Measurements from ENCODE around the gene CCT8. TPM values are rescaled to one million over a fixed set of nuclear protein-coding genes. Genes with fewer than 3 reads are reported as not detected.

The CCT8 gene
- total and polyA plus RNA-seq, 9 of the 15 experiments (the other 6 are each of a cell fraction or from before 2014, with no cell fraction given) = 451 to 1,153 (median 677) TPM

GRCh38 chr21:29073222-29074006 is at the start of gene CCT8 (continued):
- 0 out of 4 replicates have a peak, but pooled peaks of 1 of the 2 experiments have one; percentile 64 for TF ChIP-seq ZNF639 (CRISPR knock-in tag; conservative IDR thresholded peaks at IDR 0.05 in 1 of 2, IDR thresholded peaks at IDR 0.05 in 1 of 2)
- TF ChIP-seq HNRNPLL (IDR thresholded peaks at IDR 0.05; ENCODE audit: low read depth, low read length, poor library complexity, severe bottlenecking) = peak; percentile 85
- TF ChIP-seq SRSF3 (IDR thresholded peaks at IDR 0.05; ENCODE audit: insufficient read depth, low read length) = peak; percentile 97; the same call in 1 of the 2 replicates
- 0 out of 2 replicates have a peak, but pooled peaks have one; percentile 54 for TF ChIP-seq ZNF830 (CRISPR knock-in tag; IDR thresholded peaks at IDR 0.05)
- TF ChIP-seq ZFP36 (IDR thresholded peaks at IDR 0.05; ENCODE audit: low read depth, low read length, partially characterized antibody) = peak; percentile 13
- no peak for TF ChIP-seq SMARCE1 (IDR thresholded peaks at IDR 0.05)
- TF ChIP-seq SFPQ (IDR thresholded peaks at IDR 0.05; ENCODE audit: low read depth, low read length) = no peak
- TF ChIP-seq SAP30 (IDR thresholded peaks at IDR 0.05; ENCODE audit: borderline replicate concordance, insufficient read depth, low read depth, low read length, poor library complexity, severe bottlenecking) = peak; percentile 86
- peak; percentile 70 for TF ChIP-seq CREM (IDR thresholded peaks at IDR 0.05; ENCODE audit: low read depth)
- TF ChIP-seq UBTF (IDR thresholded peaks at IDR 0.05; ENCODE audit: borderline replicate concordance in 1 of 2, low read depth in 2 of 2, low read length in 2 of 2) = 0 out of 4 replicates have a peak, but pooled peaks of 1 of the 2 experiments have one; percentile 64
- no peak for TF ChIP-seq BCL6 (CRISPR knock-in tag; IDR thresholded peaks at IDR 0.05)
- TF ChIP-seq KDM1A (IDR thresholded peaks at IDR 0.05) = no peak; a peak in 1 of 4 replicates
- peak; percentile 94 for TF ChIP-seq NKRF (IDR thresholded peaks at IDR 0.05; ENCODE audit: borderline replicate concordance)
- 0 out of 2 replicates have a peak, but pooled peaks have one; percentile 49 for TF ChIP-seq TAF15 (IDR thresholded peaks at IDR 0.05; ENCODE audit: low read depth, low read length)
- TF ChIP-seq MEIS2 (IDR thresholded peaks at IDR 0.05; ENCODE audit: partially characterized antibody) = peak; percentile 79
- TF ChIP-seq KLF6 (CRISPR knock-in tag; IDR thresholded peaks at IDR 0.05; ENCODE audit: borderline replicate concordance) = no peak
- TF ChIP-seq ZSCAN32 (CRISPR knock-in tag; IDR thresholded peaks at IDR 0.05) = no peak

Measured in K562 (cell line).